HepG2 (cell line): ENCODE measurements around the gene SLC4A5. TPM values are rescaled to one million over a fixed set of nuclear protein-coding genes. Genes with fewer than 3 reads are reported as not detected.

Source experiments
- ARNT ChIP-seq: fragments of 450-650 bp; IDR thresholded peaks from 2 replicates; pipeline ENCODE4 v1.6.1; 2017
- ATF7-NPFF ChIP-seq: sonication (generic); formaldehyde crosslinking; IDR thresholded peaks from 2 replicates; pipeline ENCODE4 v1.8.1; 2023; ENCODE audit warnings: mild to moderate bottlenecking, low read depth, missing genetic modification reagents, moderate library complexity
- BORCS8-MEF2B ChIP-seq: sonication (generic); formaldehyde crosslinking; IDR thresholded peaks from 2 replicates; pipeline ENCODE4 v1.8.0; 2022; ENCODE audit warnings: mild to moderate bottlenecking, missing genetic modification reagents
- CREB3 ChIP-seq: sonication (generic); formaldehyde crosslinking; IDR thresholded peaks from 2 replicates; pipeline ENCODE4 v1.5.0; 2020; ENCODE audit warnings: missing genetic modification reagents
- E2F5 ChIP-seq: sonication (generic); formaldehyde crosslinking; conservative IDR thresholded peaks from 2 replicates; pipeline ENCODE4 v1.4.0; 2020; ENCODE audit warnings: missing genetic modification reagents
- ETS1 ChIP-seq: sonication (generic); formaldehyde crosslinking; IDR thresholded peaks from 2 replicates; pipeline ENCODE4 v1.4.0; 2020; ENCODE audit warnings: missing genetic modification reagents
- FOXK1 ChIP-seq: sonication (generic); formaldehyde crosslinking; IDR thresholded peaks from 2 replicates; pipeline ENCODE4 v1.4.0; 2020; ENCODE audit warnings: low read depth, missing genetic modification reagents, borderline replicate concordance
- HNRNPK ChIP-seq: fragments of 200-400 bp; formaldehyde crosslinking; IDR thresholded peaks from 2 replicates; pipeline ENCODE4 v1.6.1; 2018; ENCODE audit warnings: low read length, low read depth, moderate library complexity, mild to moderate bottlenecking; ENCODE audit not compliant: poor library complexity, severe bottlenecking
- JARID2 ChIP-seq: sonication (generic); formaldehyde crosslinking; IDR thresholded peaks from 2 replicates; pipeline ENCODE4 v1.8.1; 2023; ENCODE audit warnings: missing genetic modification reagents, inconsistent platforms; ENCODE audit not compliant: insufficient replicate concordance
- KMT2B ChIP-seq: IDR thresholded peaks from 2 replicates; pipeline ENCODE4 v1.6.1; 2016; ENCODE audit warnings: missing genetic modification reagents, missing compliant biosample characterization
- MXD4 ChIP-seq: IDR thresholded peaks from 2 replicates; pipeline ENCODE4 v1.6.1; 2016; ENCODE audit warnings: mild to moderate bottlenecking, missing biosample characterization, missing genetic modification reagents
- MZF1 ChIP-seq: sonication (generic); formaldehyde crosslinking; IDR thresholded peaks from 2 replicates; pipeline ENCODE4 v1.8.1; 2023; ENCODE audit warnings: mild to moderate bottlenecking, missing genetic modification reagents, borderline replicate concordance
- NCOA5 ChIP-seq: sonication (generic); formaldehyde crosslinking; IDR thresholded peaks from 2 replicates; pipeline ENCODE4 v1.4.0; 2020; ENCODE audit warnings: missing genetic modification reagents
- SPEN ChIP-seq: sonication (generic); formaldehyde crosslinking; IDR thresholded peaks from 2 replicates; pipeline ENCODE4 v1.5.1; 2020; ENCODE audit warnings: low read depth, mild to moderate bottlenecking, missing genetic modification reagents
- SRY ChIP-seq: sonication (generic); formaldehyde crosslinking; IDR thresholded peaks from 2 replicates; pipeline ENCODE4 v1.8.0; 2022; ENCODE audit warnings: mild to moderate bottlenecking, missing genetic modification reagents
- TARDBP ChIP-seq: sonication (generic); formaldehyde crosslinking; IDR thresholded peaks from 2 replicates; pipeline ENCODE4 v1.8.0; 2022; ENCODE audit warnings: mild to moderate bottlenecking, missing genetic modification reagents
- TBP ChIP-seq: sonication (generic); formaldehyde crosslinking; IDR thresholded peaks from 2 replicates; pipeline ENCODE4 v1.5.0; 2020; ENCODE audit warnings: missing genetic modification reagents
- TIGD3 ChIP-seq: sonication (generic); formaldehyde crosslinking; IDR thresholded peaks from 2 replicates; pipeline ENCODE4 v1.5.1; 2020; ENCODE audit warnings: mild to moderate bottlenecking, missing genetic modification reagents, borderline replicate concordance
- ZNF280B ChIP-seq: sonication (generic); formaldehyde crosslinking; IDR thresholded peaks from 2 replicates; pipeline ENCODE4 v1.5.0; 2020; ENCODE audit warnings: missing genetic modification reagents, mild to moderate bottlenecking, borderline replicate concordance
- ZNF33A ChIP-seq: sonication (generic); formaldehyde crosslinking; IDR thresholded peaks from 2 replicates; pipeline ENCODE4 v1.5.1; 2020; ENCODE audit warnings: missing genetic modification reagents, mild to moderate bottlenecking, moderate library complexity, borderline replicate concordance
- ZNF343 ChIP-seq: sonication (generic); formaldehyde crosslinking; IDR thresholded peaks from 2 replicates; pipeline ENCODE4 v1.4.0; 2020; ENCODE audit warnings: mild to moderate bottlenecking, missing genetic modification reagents
- ZNF441 ChIP-seq: sonication (generic); formaldehyde crosslinking; IDR thresholded peaks from 2 replicates; pipeline ENCODE4 v1.7.0; 2021; ENCODE audit warnings: missing genetic modification reagents, borderline replicate concordance
- ZNF563 ChIP-seq: sonication (generic); formaldehyde crosslinking; IDR thresholded peaks from 2 replicates; pipeline ENCODE4 v1.8.0; 2022; ENCODE audit warnings: mild to moderate bottlenecking, moderate library complexity, missing genetic modification reagents
- ZNF598 ChIP-seq: sonication (generic); formaldehyde crosslinking; IDR thresholded peaks from 2 replicates; pipeline ENCODE4 v1.5.1; 2020; ENCODE audit warnings: mild to moderate bottlenecking, missing genetic modification reagents, borderline replicate concordance
- polyA plus RNA-seq, 8 experiments: library from polyadenylated mRNA; depleted of rRNA in 3 of 8; stranded (reverse) in 7 of 8; unstranded in 1 of 8; fragments of >200 nt; fragmentation: Illumina TruSeq in 4 of 8; extraction: Trizol in 4 of 8; gene quantifications; 2 replicates each; pipeline versions ENCODE4 v1.2.1 to v1.2.3, GENCODE V29; 2011 to 2016; ENCODE audit warnings: low read depth in 4 of 8, missing spikeins in 1 of 8, mixed read lengths in 1 of 8; ENCODE audit not compliant: insufficient read depth in 1 of 8
- total RNA-seq, 5 experiments: library from RNA; depleted of rRNA; stranded (reverse); fragments of >200 nt; fragmentation: Illumina TruSeq; extraction: Trizol; gene quantifications; 2 replicates each; pipeline ENCODE4 v1.2.3, GENCODE V29; 2016; ENCODE audit warnings: low read depth in 1 of 5

Gene SLC4A5
- total and polyA plus RNA-seq, 2 of the 13 experiments (the other 11 are each of a cell fraction or from before 2014, with no cell fraction given), result 0.50 TPM; not detected in 1

- peak; percentile 70 for TF ChIP-seq HNRNPK
- no peak for TF ChIP-seq ZNF280B (CRISPR knock-in tag)
- TF ChIP-seq ZNF343 (CRISPR knock-in tag), result no peak; the same call in 1 of the 2 replicates
- no peak for TF ChIP-seq ARNT
- TF ChIP-seq SPEN (CRISPR knock-in tag), result peak; percentile 92; the same call in 1 of the 2 replicates
- TF ChIP-seq ZNF33A (CRISPR knock-in tag), result 0 out of 2 replicates have a peak, but pooled peaks have one; percentile 63
- TF ChIP-seq NCOA5, result no peak
- TF ChIP-seq TBP (CRISPR knock-in tag), result no peak
- TF ChIP-seq ATF7-NPFF, result 0 out of 2 replicates have a peak, but pooled peaks have one; percentile 9
- TF ChIP-seq BORCS8-MEF2B, result no peak
- no peak for TF ChIP-seq FOXK1 (CRISPR knock-in tag)
- TF ChIP-seq KMT2B (CRISPR knock-in tag), result peak; percentile 88
- TF ChIP-seq ZNF598 (CRISPR knock-in tag), result no peak
- peak; percentile 53; the same call in 1 of the 2 replicates for TF ChIP-seq ZNF441 (CRISPR knock-in tag)
- 0 out of 2 replicates have a peak, but pooled peaks have one; percentile 18 for TF ChIP-seq E2F5 (CRISPR knock-in tag)
- TF ChIP-seq MZF1 (CRISPR knock-in tag), result no peak
- TF ChIP-seq SRY, result peak; percentile 87
- TF ChIP-seq CREB3 (CRISPR knock-in tag), result peak; percentile 79
- TF ChIP-seq TARDBP (CRISPR knock-in tag), result peak; percentile 22
- no peak for TF ChIP-seq ETS1
- peak; percentile 82 for TF ChIP-seq ZNF563 (CRISPR knock-in tag)
- TF ChIP-seq TIGD3 (CRISPR knock-in tag), result no peak; the same call in 1 of the 2 replicates
- TF ChIP-seq MXD4 (CRISPR knock-in tag), result peak; percentile 70; the same call in 1 of the 2 replicates
- no peak for TF ChIP-seq JARID2 (CRISPR knock-in tag)
These were observed 164.8 kb downstream of the SLC4A5 start, which contains the start of gene MOB1A (continued) for GRCh38 chr2:74178211-74179062.
